ENCODE measurements around the gene STK24. TPM values are rescaled to one million over a fixed set of nuclear protein-coding genes. Genes with fewer than 3 reads are reported as not detected.

Gene STK24
- total RNA-seq, 3 donors from 2014 or later: 190 to 210 (median 204) TPM

GRCh38 chr13:98534821-98535220 lies 42.1 kb downstream of the STK24 start:
- intact Hi-C loops (cut with DNase I, micrococcal nuclease): no loop called here
- H3K36me3 ChIP-seq (ENCODE audit: low read depth): no peaks in the 10 kb centered on the region
- H3K9me3 ChIP-seq: no peaks in the 10 kb centered on the region
- DNase-seq: no peak
- H3K4me1 ChIP-seq (ENCODE audit: low read depth): peaks cover 32% of the 10 kb centered on the region
- no peak for ATAC-seq
- H3K4me3 ChIP-seq: no peak overlapping the region
- TF ChIP-seq CTCF (IDR thresholded peaks at IDR 0.05): no peak

- H3K36me3 ChIP-seq (ENCODE audit: low read depth): no peaks in the 10 kb centered on the region
- no peak overlapping the region for H3K4me3 ChIP-seq
- H3K4me1 ChIP-seq (ENCODE audit: low read depth): peaks cover 26% of the 10 kb centered on the region
- H3K9me3 ChIP-seq: no peaks in the 10 kb centered on the region
- no peak for DNase-seq
- TF ChIP-seq CTCF (IDR thresholded peaks at IDR 0.05): no peak
- peak; percentile 19 for ATAC-seq
- intact Hi-C loops (cut with DNase I, micrococcal nuclease): no loop called here
Measured at GRCh38 chr13:98533912-98534311, 43.0 kb downstream of the STK24 start.

- Histone ChIP-seq H3K9me3 (no peaks in the 10 kb centered on the region), H3K36me3 (ENCODE audit: low read depth) (no peaks in the 10 kb centered on the region), H3K4me1 (ENCODE audit: low read depth) (peaks cover 23% of the 10 kb centered on the region), H3K4me3 (no peak overlapping the region)
- DNase-seq (no peak), ATAC-seq (no peak)
- intact Hi-C loops (cut with DNase I, micrococcal nuclease): no loop called here
- TF ChIP-seq CTCF (IDR thresholded peaks at IDR 0.05): no peak
Measured at GRCh38 chr13:98532254-98532653, 44.7 kb downstream of the STK24 start.

GRCh38 chr13:98530217-98530616 lies 46.7 kb downstream of the STK24 start:
- DNase-seq (no peak), ATAC-seq (no peak)
- Histone ChIP-seq H3K9me3 (no peaks in the 10 kb centered on the region), H3K36me3 (ENCODE audit: low read depth) (no peaks in the 10 kb centered on the region), H3K4me3 (no peak overlapping the region), H3K4me1 (ENCODE audit: low read depth) (peaks cover 14% of the 10 kb centered on the region)
- intact Hi-C loops (cut with DNase I, micrococcal nuclease): no loop called here
- TF ChIP-seq CTCF (IDR thresholded peaks at IDR 0.05): no peak

- ATAC-seq: no peak
- intact Hi-C loops (cut with DNase I, micrococcal nuclease): no loop called here
- H3K9me3 ChIP-seq: no peaks in the 10 kb centered on the region
- H3K4me1 ChIP-seq (ENCODE audit: low read depth): peaks cover 11% of the 10 kb centered on the region
- no peaks in the 10 kb centered on the region for H3K36me3 ChIP-seq (ENCODE audit: low read depth)
- no peak for DNase-seq
- TF ChIP-seq CTCF (IDR thresholded peaks at IDR 0.05): no peak
- H3K4me3 ChIP-seq: no peak overlapping the region
Measured at GRCh38 chr13:98529171-98529570, 47.7 kb downstream of the STK24 start.

- ATAC-seq: peak; percentile 21
- intact Hi-C loops (cut with DNase I, micrococcal nuclease): no loop called here
Measured at GRCh38 chr13:98528663-98529064, 48.2 kb downstream of the STK24 start.

More at GRCh38 chr13:98528663-98529064, 48.2 kb downstream of the STK24 start:
- DNase-seq: no peak
- Histone ChIP-seq H3K4me3 (no peak overlapping the region), H3K4me1 (ENCODE audit: low read depth) (peaks cover 12% of the 10 kb centered on the region), H3K36me3 (ENCODE audit: low read depth) (no peaks in the 10 kb centered on the region), H3K9me3 (no peaks in the 10 kb centered on the region)
- TF ChIP-seq CTCF (IDR thresholded peaks at IDR 0.05): no peak
